Skeletal muscle tissue (tissue), 4 donors: Measurements from ENCODE around the gene ZFP64. TPM values are rescaled to one million over a fixed set of nuclear protein-coding genes. Genes with fewer than 3 reads are reported as not detected.
"Not testable (repeated sequence)": the region's sequence is repeated elsewhere in the genome, so short reads cannot be mapped to it uniquely, and the experiment has no call there.

Experiments used
- H3K27ac ChIP-seq: one replicate; pipeline ENCODE4 v1.7.0; 2013; ENCODE audit warnings: mild to moderate bottlenecking, low read depth, low read length, inconsistent platforms
- H3K27me3 ChIP-seq, 3 donors: one replicate each; pipeline ENCODE4 v1.7.0; 2013; ENCODE audit warnings: low read length in 3 of 3; ENCODE audit not compliant: control insufficient read depth in 3 of 3, insufficient read depth in 3 of 3
- H3K36me3 ChIP-seq, 3 donors: one replicate each; pipeline ENCODE4 v1.7.0; 2013; ENCODE audit warnings: low read length in 3 of 3; ENCODE audit not compliant: control insufficient read depth in 3 of 3, insufficient read depth in 3 of 3
- H3K4me1 ChIP-seq, 3 donors: one replicate each; pipeline ENCODE4 v1.7.0; 2013; ENCODE audit warnings: low read length in 3 of 3, mild to moderate bottlenecking in 3 of 3; ENCODE audit not compliant: control insufficient read depth in 3 of 3, insufficient read depth in 3 of 3
- H3K4me3 ChIP-seq, 3 donors: one replicate each; pipeline ENCODE4 v1.7.0; 2013; ENCODE audit warnings: low read length in 3 of 3
- H3K9ac ChIP-seq, 3 donors: one replicate each; pipeline ENCODE4 v1.7.0; 2013; ENCODE audit warnings: low read length in 3 of 3, mild to moderate bottlenecking in 3 of 3, moderate library complexity in 2 of 3, low read depth in 1 of 3
- H3K9me3 ChIP-seq, 3 donors: one replicate each; pipeline ENCODE4 v1.7.0; 2013; ENCODE audit warnings: low read length in 3 of 3; ENCODE audit not compliant: control insufficient read depth in 3 of 3
- total RNA-seq: library from RNA; depleted of rRNA; stranded (reverse); fragments of >200 nt; gene quantifications from one replicate; pipeline ENCODE4 v1.2.3, GENCODE V29; 2014
- donor health status: Osteomylitis.

The ZFP64 gene
- 14.1 TPM for total RNA-seq

DNA sequence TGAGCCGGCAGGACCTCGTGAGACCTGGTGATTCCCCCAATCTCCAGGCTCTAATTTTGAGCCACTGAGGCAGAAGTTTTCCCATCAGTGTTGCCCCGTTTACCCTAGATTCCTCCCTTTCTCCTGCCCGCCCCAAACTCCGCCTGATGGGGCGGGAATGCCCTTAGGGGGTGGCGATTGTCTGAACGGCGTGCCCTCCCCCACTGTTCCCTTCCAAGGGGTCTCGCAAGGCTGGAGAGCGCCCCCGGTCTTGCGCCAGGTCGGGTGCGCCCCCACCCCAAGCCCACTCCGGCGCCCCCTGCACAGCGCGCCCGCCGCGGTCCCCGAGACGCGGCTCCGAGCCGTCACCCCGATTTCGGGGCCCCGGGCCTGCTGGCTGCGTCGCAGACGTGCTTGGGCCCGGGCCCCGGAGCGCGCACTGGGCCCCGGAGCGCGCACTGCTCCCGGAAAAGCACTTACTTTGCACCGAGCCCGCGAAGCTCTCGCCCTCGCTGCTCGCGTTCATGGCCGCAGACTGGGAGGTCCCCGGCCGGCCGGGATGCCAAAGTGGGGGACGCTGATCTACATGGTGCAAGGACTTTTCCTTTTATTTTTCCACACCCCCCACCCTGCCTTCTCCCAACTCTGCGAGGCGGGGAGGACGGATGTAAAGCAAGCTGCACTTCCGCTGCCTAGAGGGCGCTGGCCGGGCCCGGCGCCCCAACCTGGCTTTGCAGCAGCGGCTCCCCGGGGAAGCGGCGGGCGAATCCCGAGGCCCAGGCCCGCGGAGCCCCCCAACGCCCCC, at the start of gene ZFP64:
ZFP64 (minus strand) TSS at position 648 of the 784 bp plus-strand sequence; CDS start at position 505, 143 bp downstream.
- Histone ChIP-seq H3K4me3 (peak within 1 kb of the TSS; percentile 88 to 94 (median 91)), H3K27ac (peak within 1 kb of the TSS; percentile 60), H3K4me1 (peaks cover 6 to 10% (median 10%) of the 10 kb centered on the region in 3 donors), H3K36me3 (peaks cover 0 to 7% (median 4%) of the 10 kb centered on the region in 3 donors), H3K27me3 (no peaks in the 10 kb centered on the region), H3K9ac (peak within 1 kb of the TSS; percentile 81 to 92 (median 83)), H3K9me3 (no peaks in the 10 kb centered on the region)

DNA sequence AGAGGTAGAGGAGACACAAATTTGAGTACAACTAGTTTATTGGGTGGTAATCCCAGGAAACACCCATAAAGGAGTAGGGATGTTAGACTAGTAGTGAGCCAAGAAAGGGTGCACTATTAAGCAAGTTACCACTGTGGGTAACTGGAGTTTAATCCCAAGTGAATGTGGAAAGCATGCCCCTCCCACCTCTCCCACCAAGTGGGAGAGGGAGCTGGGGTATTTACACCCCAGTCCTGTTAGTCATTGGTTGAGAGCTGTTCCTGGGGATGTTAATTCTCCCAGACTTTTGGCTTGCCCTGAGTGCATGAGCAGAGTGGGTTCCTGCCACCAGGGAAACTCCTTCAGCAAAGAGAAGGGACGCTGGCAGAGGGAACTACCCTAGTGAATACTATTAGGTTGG, 49.2 kb upstream of the ZFP64 start:
- H3K4me1 ChIP-seq: no peaks in the 10 kb centered on the region
- no peak overlapping the region for H3K9ac ChIP-seq
- H3K36me3 ChIP-seq: no peaks in the 10 kb centered on the region
- H3K27ac ChIP-seq: no peak overlapping the region
- no peak overlapping the region for H3K4me3 ChIP-seq
- H3K9me3 ChIP-seq: no peaks in the 10 kb centered on the region
- peaks cover 0 to 3% (median 0%) of the 10 kb centered on the region in 3 donors for H3K27me3 ChIP-seq

- H3K4me1 ChIP-seq: no peaks in the 10 kb centered on the region
- H3K36me3 ChIP-seq: no peaks in the 10 kb centered on the region
- H3K27me3 ChIP-seq: peaks cover 0 to 3% (median 0%) of the 10 kb centered on the region in 3 donors
- no peak overlapping the region for H3K9ac ChIP-seq
- H3K9me3 ChIP-seq: no peaks in the 10 kb centered on the region
- H3K4me3 ChIP-seq: no peak overlapping the region
- H3K27ac ChIP-seq: no peak overlapping the region
Measured at GRCh38 chr20:52239102-52239501, 47.5 kb upstream of the ZFP64 start.

DNA sequence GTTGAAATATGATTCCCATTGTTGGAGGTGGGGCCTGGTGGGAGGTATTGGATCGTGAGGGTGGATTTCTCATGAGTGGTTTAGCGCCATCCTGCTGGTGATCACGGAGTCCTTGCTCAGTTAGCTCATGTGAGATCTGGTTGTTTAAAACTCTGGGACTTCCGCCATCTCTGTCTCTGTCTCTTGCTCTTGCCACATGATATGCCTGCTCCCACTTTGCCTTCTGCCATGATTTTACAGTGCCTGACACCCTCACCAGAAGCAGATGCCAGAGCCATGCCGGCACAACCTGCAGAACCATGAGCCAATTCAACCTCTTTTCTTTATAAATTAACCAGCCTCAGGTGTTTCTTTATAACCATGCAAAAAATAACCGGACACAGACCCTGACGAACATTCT, 44.7 kb upstream of the ZFP64 start:
- H3K9me3 ChIP-seq: no peaks in the 10 kb centered on the region
- peaks cover 0 to 3% (median 0%) of the 10 kb centered on the region in 3 donors for H3K27me3 ChIP-seq
- no peak overlapping the region for H3K9ac ChIP-seq
- no peaks in the 10 kb centered on the region for H3K4me1 ChIP-seq
- H3K27ac ChIP-seq: no peak overlapping the region
- no peaks in the 10 kb centered on the region for H3K36me3 ChIP-seq
- no peak overlapping the region for H3K4me3 ChIP-seq

DNA sequence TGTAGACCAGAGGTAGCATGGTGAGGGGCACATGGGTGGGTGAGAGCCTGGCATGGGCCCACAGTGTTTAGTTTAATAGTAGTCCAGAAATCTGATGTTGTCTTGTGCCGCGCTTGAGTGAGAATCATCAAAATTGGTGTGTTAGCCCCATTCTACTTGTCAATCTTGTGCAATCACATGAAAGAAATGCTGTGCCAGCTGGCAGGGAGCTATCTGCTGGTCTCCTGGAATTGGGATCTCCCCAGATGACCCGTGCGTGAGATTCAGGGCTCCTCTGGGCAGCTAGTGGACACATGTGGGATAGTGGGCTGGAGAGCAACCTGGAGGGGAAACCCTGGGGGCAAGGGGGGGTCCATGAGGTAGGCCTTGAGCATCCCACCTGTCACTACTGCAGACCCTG, 43.5 kb upstream of the ZFP64 start:
- Histone ChIP-seq H3K9me3 (no peaks in the 10 kb centered on the region), H3K4me3 (no peak overlapping the region), H3K27me3 (no peaks in the 10 kb centered on the region), H3K36me3 (no peaks in the 10 kb centered on the region), H3K9ac (no peak overlapping the region), H3K27ac (no peak overlapping the region), H3K4me1 (no peaks in the 10 kb centered on the region)

DNA sequence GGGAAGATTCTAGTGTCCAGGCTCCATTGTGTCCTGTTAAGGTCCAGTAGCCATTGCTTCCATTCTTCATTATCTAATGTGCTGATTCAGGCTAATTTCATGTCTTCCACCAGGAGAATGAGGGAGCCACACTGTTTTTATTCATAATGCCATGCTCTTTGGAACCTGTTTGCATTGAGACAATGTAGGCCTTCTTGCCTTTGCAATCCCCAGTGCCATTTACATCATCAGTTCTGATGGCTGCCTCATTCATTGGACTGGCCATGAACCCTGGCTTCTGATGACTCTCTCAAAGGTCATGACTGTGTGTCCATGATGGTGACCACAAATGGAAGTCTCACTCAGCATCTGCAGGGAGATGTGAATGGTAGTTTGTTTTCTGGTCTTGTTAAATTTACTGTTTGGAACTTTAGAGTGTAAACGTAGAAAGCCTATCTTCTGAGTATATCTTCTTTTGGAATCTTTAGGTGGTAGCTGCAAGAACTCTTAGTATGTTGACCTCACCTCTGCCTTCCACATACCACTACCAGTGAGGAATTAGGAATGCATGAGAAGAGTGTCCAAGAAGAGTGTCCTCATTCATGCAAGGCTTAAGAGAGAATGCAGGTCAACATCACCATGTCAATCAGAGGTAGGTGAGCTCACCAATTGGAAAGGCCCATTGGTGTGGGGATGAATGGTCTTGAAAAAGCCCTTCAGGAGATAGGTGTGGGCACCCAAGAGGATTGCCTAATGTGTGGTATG, 42.9 kb upstream of the ZFP64 start:
- Histone ChIP-seq H3K9ac (no peak overlapping the region), H3K9me3 (no peaks in the 10 kb centered on the region), H3K36me3 (no peaks in the 10 kb centered on the region), H3K4me1 (no peaks in the 10 kb centered on the region), H3K27me3 (no peaks in the 10 kb centered on the region), H3K4me3 (no peak overlapping the region), H3K27ac (no peak overlapping the region)

- no peaks in the 10 kb centered on the region for H3K9me3 ChIP-seq
- no peak overlapping the region for H3K27ac ChIP-seq
- no peak overlapping the region for H3K9ac ChIP-seq
- no peak overlapping the region for H3K4me3 ChIP-seq
- peaks cover 0 to 6% (median 3%) of the 10 kb centered on the region in 3 donors for H3K27me3 ChIP-seq
- no peaks in the 10 kb centered on the region for H3K36me3 ChIP-seq
- H3K4me1 ChIP-seq: no peaks in the 10 kb centered on the region
Measured at GRCh38 chr20:52231230-52231746, 39.7 kb upstream of the ZFP64 start.

DNA sequence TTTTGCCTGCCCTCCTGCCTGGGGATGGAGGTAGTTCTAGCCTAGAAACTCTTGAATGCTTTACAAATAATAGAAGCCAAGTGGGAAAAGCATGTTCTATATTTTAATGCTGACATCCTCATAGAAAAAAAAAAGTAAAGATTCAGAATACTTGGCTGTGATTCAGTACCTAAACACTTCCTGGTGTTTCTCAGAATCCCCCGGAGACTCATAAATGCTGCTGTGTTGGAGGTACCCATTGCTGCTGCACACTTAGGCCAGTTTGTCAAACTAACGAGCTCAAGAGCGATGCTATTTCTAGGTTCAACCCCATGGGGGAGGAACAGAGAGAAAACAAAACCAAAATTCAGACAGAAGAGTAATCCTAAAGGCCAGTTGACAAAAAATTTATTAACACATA, 38.8 kb upstream of the ZFP64 start:
- H3K27me3 ChIP-seq: peaks cover 0 to 6% (median 3%) of the 10 kb centered on the region in 3 donors
- H3K4me3 ChIP-seq: no peak overlapping the region
- H3K9ac ChIP-seq: no peak overlapping the region
- H3K27ac ChIP-seq: no peak overlapping the region
- H3K36me3 ChIP-seq: no peaks in the 10 kb centered on the region
- H3K9me3 ChIP-seq: no peaks in the 10 kb centered on the region
- no peaks in the 10 kb centered on the region for H3K4me1 ChIP-seq

DNA sequence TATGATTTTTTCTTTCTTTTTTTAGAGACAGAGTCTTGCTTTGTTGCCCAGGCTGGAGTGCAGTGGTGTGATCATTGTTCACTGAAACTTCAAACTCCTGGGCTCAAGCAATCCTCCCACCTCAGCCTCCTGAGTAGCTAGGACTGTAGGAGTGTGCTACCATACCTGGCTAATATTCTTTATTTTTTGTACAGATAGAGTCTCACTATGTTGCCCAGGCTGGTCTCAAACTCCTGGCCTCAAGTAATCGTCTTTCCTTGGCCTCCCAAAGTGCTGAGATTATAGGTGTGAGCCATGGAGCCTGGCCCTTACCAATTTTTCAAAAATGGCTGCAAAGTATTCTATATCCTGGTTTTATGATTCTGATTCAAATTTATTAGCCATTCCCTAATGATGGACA, 37.8 kb upstream of the ZFP64 start:
- not testable (repeated sequence) for H3K9ac ChIP-seq, H3K27me3 ChIP-seq, H3K9me3 ChIP-seq, H3K27ac ChIP-seq, H3K4me3 ChIP-seq, H3K36me3 ChIP-seq, H3K4me1 ChIP-seq

DNA sequence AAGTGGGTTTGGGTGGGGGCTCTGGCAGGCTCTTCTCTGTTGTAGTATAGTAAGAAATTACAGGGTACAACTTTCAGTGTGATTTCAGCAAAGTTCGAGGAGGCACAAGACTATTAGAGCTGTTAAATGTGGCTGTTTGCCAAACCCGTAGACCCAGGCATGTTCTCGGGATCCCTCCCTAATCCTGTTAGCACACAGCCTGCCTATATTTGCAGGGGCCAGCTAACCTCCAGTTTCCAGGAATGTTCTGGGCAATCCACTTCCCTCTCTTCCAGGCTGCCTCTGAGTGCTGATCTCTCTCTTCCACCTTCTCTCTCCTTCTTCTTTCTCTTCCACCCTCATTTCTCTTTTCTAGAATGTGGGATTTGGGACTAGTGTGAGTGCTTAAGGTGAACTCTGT, 34.8 kb upstream of the ZFP64 start:
- H3K4me1 ChIP-seq: no peaks in the 10 kb centered on the region
- H3K9ac ChIP-seq: no peak overlapping the region
- no peaks in the 10 kb centered on the region for H3K9me3 ChIP-seq
- H3K27me3 ChIP-seq: peaks cover 0 to 6% (median 3%) of the 10 kb centered on the region in 3 donors
- no peaks in the 10 kb centered on the region for H3K36me3 ChIP-seq
- H3K27ac ChIP-seq: no peak overlapping the region
- no peak overlapping the region for H3K4me3 ChIP-seq
